NCI-H82 treated with DMSO at 0.1 percent for 48 hours (cell line): ENCODE measurements around the gene GCNT1.
A peak's percentile ranks its signal among the peaks of the same experiment; 100 is the strongest.
"Not testable (repeated sequence)": the region's sequence is repeated elsewhere in the genome, so short reads cannot be mapped to it uniquely, and the experiment has no call there.

ENCODE experiments used
- DNase-seq: peaks from one replicate; lab custom pipeline; 2025; ENCODE audit not compliant: unreplicated experiment; lab: John Stamatoyannopoulos, UW

The GCNT1 gene

GRCh38 chr9:76531231-76531780, 72.3 kb downstream of the GCNT1 start:
- no peak for DNase-seq

GRCh38 chr9:76532877-76533276, 73.9 kb downstream of the GCNT1 start:
- not testable (repeated sequence) for DNase-seq

GRCh38 chr9:76534026-76534425, 75.0 kb downstream of the GCNT1 start:
- no peak for DNase-seq

DNA sequence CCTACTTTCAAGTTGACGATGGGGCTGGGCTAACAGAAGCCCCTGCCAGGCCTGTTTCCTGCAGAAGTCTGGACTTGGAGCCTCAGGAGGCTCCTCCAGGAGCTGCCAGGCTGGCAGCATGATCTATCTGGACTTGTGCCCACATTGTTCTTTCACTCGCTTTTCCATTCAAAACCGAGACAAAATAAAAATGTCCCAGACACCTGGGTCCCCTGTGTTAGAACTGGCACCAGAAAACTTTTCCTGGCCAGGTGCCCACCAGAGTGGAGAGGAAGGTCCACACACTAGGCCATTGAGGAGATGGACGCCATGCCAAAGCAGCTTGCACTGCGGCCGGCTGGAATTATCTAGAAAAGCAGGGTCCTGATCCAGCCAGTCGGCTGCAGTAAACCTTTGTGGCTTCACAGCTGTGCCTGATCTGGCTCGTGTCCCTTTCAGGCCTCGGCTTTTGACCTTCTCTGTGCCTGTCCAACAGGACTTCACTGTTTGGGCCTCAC, 78.2 kb downstream of the GCNT1 start:
- DNase-seq, result no peak

- DNase-seq, result no peak
These were observed 80.2 kb downstream of the GCNT1 start for GRCh38 chr9:76539180-76539579.

GRCh38 chr9:76542360-76542759, 83.4 kb downstream of the GCNT1 start:
- peak; percentile 32 for DNase-seq

DNA sequence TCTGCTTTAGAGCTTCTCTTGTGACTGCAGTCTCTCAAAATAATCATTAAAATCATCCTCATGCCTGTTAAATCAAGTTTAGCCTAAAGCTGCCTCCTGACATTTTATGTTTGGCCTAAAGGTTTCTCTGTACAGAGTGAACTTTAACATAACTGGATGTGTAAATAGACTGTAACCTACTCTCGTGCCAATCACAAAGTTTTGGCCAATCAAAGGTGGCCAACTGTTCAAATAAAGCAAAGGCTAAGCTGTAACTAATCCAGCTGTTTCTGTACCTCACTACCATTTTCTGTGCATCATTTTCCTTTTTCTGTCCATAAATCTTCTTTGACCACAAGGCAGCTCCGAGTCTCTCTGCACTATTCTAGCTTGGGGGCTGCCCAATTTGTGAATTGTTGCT, 86.2 kb downstream of the GCNT1 start:
- no peak for DNase-seq

GRCh38 chr9:76552181-76552580, 93.2 kb downstream of the GCNT1 start:
- no peak for DNase-seq

- no peak for DNase-seq
These were observed 93.9 kb downstream of the GCNT1 start for GRCh38 chr9:76552751-76553455.

GRCh38 chr9:76553680-76554079, 94.7 kb downstream of the GCNT1 start:
- DNase-seq, result no peak
